GM18499 (cell line): ENCODE results near the gene TCP11L2.
A peak's percentile ranks its signal among the peaks of the same experiment; 100 is the strongest.

Experiments
- ATAC-seq: cut with Tn5 transposase; IDR thresholded peaks from one replicate; pipeline ENCODE4 v1.9.1; 2021; ENCODE audit warnings: moderate number of reproducible peaks; ENCODE audit not compliant: insufficient read depth, unreplicated experiment

The TCP11L2 gene

GRCh38 chr12:106302401-106303201, at the start of gene TCP11L2:
TCP11L2 (plus strand) TSS chr12:106302733; CDS start chr12:106311076, 8,343 bp downstream.
- ATAC-seq, result no peak

DNA sequence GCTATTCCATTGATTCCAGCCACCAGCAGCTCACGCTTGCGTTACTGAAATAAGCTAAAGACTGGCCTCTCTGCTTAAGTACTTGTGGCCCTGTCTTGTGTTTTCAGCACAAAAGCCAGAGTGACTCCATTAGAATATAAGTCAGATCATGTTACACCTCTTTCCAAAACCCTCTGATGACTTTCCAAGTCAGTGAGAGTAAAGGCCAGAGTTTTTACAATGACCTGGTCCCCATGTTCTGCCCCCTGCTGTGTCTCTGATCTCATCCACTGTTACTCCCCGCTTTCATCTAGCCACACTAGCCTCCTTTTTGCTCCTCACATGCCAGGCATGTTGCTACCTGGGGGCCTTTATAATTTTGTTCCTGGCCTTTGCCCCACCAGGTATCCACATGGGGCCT, 47.8 kb upstream of the TCP11L2 start:
- ATAC-seq, result no peak

DNA sequence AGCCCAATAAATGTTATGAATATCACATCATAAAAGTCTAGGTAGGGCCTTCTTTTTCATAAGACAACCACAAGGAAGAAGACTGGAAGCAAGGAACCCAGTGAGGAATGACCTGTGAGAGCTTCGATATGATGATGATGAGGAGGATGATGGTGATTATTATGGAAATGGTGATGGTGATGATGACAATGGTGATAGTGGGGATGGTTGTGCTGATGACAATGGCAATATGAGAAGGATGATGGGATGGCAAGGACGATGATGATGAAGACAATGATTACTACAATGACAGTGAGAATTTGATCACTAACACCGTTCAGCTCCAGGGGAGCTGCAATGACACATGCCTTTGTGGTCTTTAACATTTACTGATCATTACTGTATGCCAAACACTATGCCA, 47.0 kb upstream of the TCP11L2 start:
- no peak for ATAC-seq

DNA sequence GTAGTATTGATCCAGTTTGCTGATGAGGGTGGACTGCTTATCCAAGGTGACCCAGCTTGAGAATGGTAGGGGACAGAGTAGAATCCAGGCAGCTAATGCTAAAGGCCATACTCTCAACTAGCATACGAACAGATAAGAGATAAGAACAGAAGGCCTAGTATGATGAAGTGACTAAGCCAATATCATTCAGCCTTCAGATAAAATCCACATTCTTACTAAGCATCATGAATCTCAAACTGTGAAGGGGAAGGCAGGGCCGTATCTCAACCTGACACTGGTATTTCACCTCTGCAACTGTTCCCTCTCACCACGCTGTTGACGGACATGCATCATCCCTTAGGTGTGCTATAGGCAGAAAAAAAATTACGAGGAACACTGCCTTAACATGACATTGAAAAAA, 46.6 kb upstream of the TCP11L2 start:
- ATAC-seq, result no peak

DNA sequence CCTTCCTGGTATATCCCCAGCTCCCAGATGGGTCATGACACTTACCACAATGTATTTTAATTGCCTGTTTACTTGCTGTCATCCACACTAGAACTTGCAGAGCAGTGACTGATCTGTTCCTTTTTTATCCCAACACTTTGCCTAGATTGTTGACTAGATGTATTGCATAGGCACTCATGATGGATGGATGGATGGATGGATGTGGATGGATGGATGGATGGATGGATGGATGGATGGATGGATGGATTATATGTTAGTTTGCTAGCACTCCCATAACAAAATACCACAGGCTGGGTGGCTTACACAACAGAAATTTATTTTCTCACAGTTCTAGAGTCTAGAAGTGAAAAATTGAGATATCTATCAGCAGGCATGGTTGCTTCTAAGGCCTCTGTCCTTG, 46.0 kb upstream of the TCP11L2 start:
- no peak for ATAC-seq

GRCh38 chr12:106258226-106258625, 44.3 kb upstream of the TCP11L2 start:
- ATAC-seq, result no peak

- ATAC-seq, result no peak
Observed at GRCh38 chr12:106258935-106259334, 43.6 kb upstream of the TCP11L2 start.

GRCh38 chr12:106265116-106265515, 37.4 kb upstream of the TCP11L2 start:
- ATAC-seq, result no peak

GRCh38 chr12:106267535-106267934, 35.0 kb upstream of the TCP11L2 start:
- no peak for ATAC-seq

- no peak for ATAC-seq
Observed at GRCh38 chr12:106269150-106269771, 33.3 kb upstream of the TCP11L2 start.

DNA sequence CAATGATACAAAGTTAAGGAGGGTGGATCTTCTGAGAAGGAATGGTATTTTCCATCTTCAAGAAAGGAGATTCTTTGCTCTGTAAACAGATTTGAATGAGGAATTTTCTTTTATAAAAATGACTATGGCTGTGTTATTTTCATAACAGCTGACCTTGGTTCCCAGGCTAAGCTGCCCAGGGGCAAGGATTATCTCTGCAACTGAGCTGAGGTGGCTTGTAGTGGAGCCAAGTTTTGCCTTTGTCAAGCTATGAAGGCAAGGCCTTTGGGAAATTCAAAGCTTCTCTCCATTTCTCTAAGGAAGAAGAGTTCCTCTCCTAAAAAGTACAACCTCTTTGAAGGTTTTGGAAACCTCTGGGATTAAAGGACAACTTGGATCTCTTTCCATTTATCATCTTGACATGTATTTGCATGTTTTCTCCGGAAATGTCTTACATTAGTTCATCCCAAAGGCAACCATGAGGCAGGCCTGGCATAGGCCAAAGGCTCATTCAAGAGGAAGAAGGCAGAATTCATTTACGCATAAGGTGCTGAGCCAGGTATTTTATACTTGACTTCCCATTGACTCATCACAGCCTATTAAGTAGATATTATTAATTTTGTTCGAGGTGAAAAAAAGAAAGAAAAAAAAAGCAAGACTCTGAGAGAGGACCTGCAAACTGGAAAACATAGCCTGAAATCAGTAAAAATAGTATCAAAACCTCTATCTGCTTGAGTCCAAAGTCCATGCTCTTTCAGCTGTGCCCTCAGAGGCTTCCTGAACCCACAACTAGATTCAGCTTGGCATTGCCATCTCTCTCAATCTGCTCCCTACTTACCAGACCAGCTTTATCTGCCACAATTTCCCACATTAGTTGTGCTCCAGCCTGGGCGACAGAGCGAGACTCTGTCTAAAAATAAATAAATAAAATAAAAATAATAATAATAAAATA, 30.7 kb upstream of the TCP11L2 start:
- ATAC-seq, result no peak

- no peak for ATAC-seq
Observed at GRCh38 chr12:106273491-106273890, 29.0 kb upstream of the TCP11L2 start.

GRCh38 chr12:106274012-106274411, 28.5 kb upstream of the TCP11L2 start:
- no peak for ATAC-seq

GRCh38 chr12:106274575-106275121, 27.9 kb upstream of the TCP11L2 start:
- no peak for ATAC-seq

- ATAC-seq, result no peak
Observed at GRCh38 chr12:106275458-106275857, 27.1 kb upstream of the TCP11L2 start.

GRCh38 chr12:106276032-106276740, 26.3 kb upstream of the TCP11L2 start:
- ATAC-seq, result peak; percentile 70

DNA sequence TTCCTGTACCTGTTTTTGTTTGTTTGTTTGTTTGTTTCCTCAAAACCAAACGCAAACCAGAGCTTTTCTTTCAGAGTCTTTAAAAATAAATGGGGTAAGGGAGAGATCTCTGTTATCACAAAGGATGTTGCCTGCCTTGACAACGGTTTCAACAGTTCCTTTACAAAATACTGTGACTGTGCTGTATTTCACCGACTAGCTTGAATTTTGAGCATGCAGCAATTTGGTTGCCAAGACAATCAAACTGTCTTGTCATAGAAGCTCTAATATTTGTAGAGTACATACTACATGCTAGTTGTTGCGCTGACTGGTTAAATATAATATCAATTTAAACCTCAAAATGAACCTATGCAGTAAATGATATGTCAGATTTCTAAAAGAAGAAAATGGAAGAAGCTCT, 22.4 kb upstream of the TCP11L2 start:
- no peak for ATAC-seq

- ATAC-seq, result no peak
Observed at GRCh38 chr12:106281056-106281782, 21.3 kb upstream of the TCP11L2 start.

GRCh38 chr12:106281804-106282203, 20.7 kb upstream of the TCP11L2 start:
- ATAC-seq, result no peak
